ENCODE results near the gene ZDHHC3. TPM values are rescaled to one million over a fixed set of nuclear protein-coding genes. Genes with fewer than 3 reads are reported as not detected.
"Not testable (repeated sequence)": the region's sequence is repeated elsewhere in the genome, so short reads cannot be mapped to it uniquely, and the experiment has no call there.

ZDHHC3 gene
- total RNA-seq, 1 experiment from 2014 or later = 56.2 TPM

DNA sequence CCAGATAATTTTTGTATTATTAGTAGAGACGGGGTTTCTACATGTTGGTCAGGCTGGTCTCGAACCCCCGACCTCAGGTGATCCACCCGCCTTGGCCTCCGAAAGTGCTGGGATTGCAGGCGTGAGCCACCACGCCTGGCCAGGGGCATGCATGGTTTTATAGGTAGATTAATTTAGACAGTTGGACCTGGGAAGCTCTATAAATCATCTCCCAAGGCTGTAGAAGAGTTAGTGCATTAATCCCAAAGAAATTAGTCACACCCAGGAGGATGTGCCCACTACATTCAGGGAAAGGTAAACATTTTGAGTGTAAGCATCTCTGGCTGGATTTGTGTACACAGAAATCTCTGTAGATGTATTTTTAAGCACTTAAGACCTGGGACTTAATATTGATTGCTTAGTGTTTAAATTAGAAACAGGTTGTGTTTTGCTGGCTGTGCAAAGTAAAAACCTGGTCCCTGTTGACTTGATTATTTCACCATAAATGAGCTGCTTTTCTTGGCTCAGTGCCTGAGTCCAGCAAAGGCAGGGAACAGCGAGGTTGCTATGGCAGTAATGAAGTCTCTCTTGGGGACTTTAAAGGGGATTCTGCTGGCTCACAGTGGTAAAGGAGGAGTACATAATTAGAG, 19.3 kb upstream of the ZDHHC3 start:
- peak; percentile 82 for DNase-seq (ENCODE audit: low spot score)

GRCh38 chr3:44993471-44994205, 17.7 kb upstream of the ZDHHC3 start:
- peak; percentile 84 for DNase-seq (ENCODE audit: low spot score)

- peak; percentile 44 for DNase-seq (ENCODE audit: low spot score)
Measured at GRCh38 chr3:44992555-44993470, 16.8 kb upstream of the ZDHHC3 start.

GRCh38 chr3:44991326-44991725, 15.4 kb upstream of the ZDHHC3 start:
- DNase-seq (ENCODE audit: low spot score) = no peak

- DNase-seq (ENCODE audit: low spot score) = no peak
Measured at GRCh38 chr3:44989636-44990373, 13.8 kb upstream of the ZDHHC3 start.

DNA sequence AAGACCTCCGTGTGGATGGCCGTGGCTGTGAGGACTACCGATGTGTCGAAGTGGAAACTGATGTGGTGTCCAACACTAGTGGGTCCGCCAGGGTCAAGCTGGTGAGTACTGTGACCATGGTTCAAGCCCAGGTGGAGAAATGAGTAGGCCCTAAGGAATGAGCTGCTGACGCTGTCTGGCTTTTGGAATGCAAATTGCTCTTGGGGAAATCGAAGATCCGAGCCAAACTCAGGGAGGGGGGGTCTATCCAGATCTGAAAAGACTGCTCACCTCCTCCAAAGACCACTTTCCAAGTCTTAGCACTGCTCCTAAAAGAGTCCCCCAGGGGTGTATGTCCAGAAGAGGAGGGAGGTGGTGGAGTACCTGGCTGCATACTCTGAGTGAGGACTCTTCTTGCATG, 13.2 kb upstream of the ZDHHC3 start:
- DNase-seq (ENCODE audit: low spot score) = no peak

DNA sequence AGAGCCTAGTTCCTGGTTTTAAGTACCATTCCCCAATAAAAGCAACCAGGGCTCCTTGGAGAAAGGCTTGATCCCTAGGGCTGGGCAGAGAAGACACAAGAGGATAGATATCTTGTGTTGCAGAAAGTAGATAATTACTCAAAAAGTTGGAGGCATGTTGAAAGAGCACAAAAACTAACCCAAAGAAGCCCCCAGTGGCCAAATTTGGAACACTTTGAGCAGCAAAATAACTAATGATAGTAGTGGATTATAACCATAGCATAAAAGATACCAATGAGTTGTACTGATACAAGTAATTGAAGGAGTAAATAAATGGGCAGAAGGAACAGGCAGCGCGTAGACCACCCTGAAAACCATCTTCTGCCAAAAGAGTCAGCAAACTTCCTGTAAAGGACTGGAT, 12.1 kb upstream of the ZDHHC3 start:
- DNase-seq (ENCODE audit: low spot score) = no peak

GRCh38 chr3:44987332-44987731, 11.4 kb upstream of the ZDHHC3 start:
- no peak for DNase-seq (ENCODE audit: low spot score)

GRCh38 chr3:44986330-44986729, 10.4 kb upstream of the ZDHHC3 start:
- DNase-seq (ENCODE audit: low spot score) = not testable (repeated sequence)

DNA sequence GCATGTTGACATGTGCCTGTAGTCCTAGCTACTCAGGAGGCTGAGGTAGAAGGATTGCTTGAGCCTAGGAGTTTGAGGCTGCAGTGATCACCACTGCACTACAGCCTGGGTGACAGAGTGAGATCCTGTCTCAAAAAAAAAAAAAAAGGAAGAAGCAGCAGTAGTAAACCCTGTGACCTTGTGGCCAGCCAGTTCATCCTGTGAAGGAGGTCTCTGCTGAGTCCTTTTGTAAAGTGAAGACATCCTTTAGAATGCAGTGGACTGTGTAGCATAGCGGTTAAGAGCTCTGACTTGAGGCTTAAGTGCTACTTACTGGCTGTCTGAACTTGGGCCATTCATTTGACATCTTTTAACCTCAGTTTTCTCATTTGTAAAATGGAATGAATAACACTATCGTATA, 8.4 kb upstream of the ZDHHC3 start:
- no peak for DNase-seq (ENCODE audit: low spot score)

DNA sequence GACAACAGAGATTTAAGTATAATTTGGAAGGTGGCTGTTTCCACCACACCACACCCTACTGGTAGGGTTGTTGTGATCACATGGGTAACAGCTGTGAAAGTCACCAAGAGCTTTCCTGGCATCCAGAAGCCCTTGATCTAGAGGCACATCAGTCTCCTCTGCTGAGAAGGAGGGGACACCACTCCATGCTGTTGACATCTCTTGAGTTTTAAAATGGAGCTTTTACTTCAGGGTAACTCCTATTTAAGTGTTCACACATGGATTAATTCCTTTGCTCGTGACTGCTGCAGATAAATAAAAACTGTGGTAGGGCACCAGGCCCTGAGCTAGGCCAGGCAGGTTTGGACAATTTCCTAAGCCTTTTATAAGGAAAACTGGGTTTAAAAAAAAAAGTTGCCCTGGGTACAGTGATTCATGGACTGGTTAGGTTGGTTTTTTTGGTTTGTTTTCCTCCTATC, 7.5 kb upstream of the ZDHHC3 start:
- no peak for DNase-seq (ENCODE audit: low spot score)

GRCh38 chr3:44982817-44983216, 6.8 kb upstream of the ZDHHC3 start:
- DNase-seq (ENCODE audit: low spot score) = no peak

DNA sequence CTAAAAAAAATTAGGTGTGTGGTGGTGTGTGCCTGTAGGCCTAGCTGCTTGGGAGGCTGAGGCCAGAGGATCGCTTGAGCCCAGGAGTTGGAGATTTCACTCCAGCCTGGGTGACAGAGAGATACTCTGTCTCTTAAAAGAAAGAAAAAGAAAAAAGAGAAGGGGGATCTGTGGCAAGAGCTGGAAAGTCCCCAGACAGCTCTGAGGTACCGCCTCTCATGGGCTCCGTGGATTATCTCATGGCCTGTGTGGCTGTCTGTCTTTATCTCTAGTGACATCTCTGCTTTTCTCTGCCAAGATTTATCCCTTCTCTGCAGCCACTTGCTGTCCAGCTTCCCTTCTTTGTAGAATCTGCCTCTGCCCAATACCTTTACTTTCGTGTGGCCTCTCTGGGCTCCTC, 5.8 kb upstream of the ZDHHC3 start:
- no peak for DNase-seq (ENCODE audit: low spot score)

GRCh38 chr3:44981220-44981619, 5.2 kb upstream of the ZDHHC3 start:
- peak; percentile 73 for DNase-seq (ENCODE audit: low spot score)

DNA sequence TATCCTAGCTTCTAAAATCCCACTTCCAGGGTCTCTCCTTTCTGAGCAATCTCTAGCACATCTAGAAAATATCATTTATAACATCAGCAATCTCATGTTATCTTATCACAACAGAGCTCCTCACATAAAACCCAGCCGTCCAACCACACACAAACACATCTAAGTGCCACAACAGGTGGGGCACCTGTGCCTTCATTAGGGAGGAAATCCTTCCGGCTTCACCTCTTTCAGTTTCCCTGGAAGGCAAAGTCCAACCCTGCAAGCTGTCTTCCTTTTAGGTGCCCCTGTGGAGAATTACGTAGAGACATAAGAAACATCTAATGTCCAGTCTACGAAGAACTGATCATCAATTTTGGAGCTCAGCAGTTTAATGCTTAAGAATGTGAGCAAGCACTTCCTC, 1.6 kb downstream of the ZDHHC3 start:
- no peak for DNase-seq (ENCODE audit: low spot score)

DNA sequence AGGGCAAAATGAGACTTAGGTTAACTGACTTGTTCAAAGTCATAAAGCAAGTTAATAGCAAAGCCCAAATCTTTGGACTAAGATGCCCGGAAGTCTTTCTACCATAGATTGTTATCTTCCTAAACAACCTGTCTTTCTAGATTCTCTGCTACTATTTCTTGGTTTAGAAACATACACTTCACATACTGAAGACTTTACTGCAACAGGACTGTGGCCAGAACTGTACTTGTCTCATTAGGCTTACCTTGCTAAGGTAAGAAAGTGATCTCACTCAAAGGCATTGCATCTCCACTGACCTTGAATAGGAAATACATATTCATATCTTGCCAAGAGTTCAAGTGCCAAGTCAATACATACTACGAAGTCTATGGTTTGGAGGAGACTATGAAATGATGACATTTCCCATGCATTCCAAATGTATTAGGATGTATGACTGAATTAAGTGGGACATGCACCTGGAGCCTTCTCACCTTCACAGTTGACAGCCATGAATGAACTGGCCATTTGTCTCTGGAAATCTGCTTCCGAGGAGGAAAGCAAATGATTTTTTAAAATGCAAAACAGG, 5.0 kb downstream of the ZDHHC3 start:
- DNase-seq (ENCODE audit: low spot score) = no peak

DNA sequence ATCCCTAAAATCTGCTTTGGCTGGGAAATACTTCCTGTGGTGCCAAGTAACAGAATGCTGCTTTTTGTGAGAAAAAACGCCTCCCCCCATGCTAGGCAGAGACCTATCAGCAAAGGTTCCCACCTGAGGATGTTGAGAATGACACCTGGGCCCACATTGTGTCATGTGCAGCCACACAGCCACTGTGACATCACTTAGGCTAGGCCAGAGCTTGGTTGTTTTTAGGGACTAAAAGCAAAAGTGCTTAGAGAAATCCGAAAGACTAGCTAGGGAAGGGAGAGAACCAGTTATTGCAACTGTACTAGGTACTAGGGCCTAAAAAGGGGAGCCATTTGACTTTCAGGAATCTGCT, 6.2 kb downstream of the ZDHHC3 start:
- no peak for DNase-seq (ENCODE audit: low spot score)

DNA sequence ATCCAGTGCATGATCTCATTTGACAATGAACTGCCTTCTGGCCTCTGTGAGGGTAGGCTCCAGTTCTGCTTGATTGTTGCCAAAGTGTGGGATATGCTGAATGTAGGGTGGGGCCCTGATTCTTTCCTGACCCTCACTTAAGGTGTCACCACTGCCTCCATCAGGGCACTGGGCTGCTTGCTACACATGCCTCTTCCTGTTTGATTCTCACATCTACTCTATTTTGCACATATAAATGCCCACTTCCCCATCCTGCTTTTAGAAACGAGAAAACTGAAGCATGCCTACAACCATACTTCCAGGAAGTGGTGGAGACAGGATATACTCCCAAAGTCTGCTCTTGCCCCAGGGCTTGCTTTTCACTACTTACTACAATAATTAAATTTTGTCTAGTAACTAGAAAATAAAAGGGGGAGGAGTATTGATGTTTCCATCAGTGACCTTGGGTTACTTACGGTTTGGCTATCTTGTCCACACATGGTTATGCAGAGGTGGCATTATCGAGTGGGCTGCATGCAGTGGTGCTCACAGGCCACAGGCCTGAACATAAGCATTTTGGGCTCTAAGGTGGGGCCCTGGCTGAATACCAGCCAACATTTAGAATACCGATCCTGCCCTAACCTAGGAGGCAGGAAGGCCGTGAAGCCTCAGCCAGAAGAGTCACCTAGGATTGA, 6.7 kb downstream of the ZDHHC3 start:
- no peak for DNase-seq (ENCODE audit: low spot score)

GRCh38 chr3:44968447-44968858, 7.5 kb downstream of the ZDHHC3 start:
- no peak for DNase-seq (ENCODE audit: low spot score)

DNA sequence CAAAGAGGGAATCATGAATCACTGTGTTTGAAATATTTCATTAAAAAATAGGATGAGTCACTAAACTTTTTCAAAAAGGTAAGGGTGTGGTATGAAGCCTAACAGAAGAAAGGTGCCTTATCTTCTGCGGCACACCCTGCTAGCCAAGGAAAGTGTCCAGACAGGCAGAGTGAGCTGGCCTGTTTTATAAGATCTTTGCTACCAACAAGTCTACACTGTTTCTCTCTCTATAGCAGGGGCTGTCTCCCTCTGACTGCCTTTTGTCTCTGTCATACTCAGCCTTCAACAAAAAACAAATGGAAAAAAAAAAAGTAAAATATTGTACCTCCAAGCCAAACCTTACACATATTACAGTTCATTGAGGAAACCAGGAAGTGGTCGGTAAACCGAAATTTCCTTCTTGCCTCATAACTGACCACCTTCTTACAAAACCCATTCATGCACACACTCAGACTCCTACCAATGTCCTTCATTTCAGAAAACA, 9.1 kb downstream of the ZDHHC3 start:
- DNase-seq (ENCODE audit: low spot score) = no peak

GRCh38 chr3:44965165-44965564, 10.8 kb downstream of the ZDHHC3 start:
- DNase-seq (ENCODE audit: low spot score) = no peak
